ENCODE data around the gene GPBP1L1.

The GPBP1L1 gene

DNA sequence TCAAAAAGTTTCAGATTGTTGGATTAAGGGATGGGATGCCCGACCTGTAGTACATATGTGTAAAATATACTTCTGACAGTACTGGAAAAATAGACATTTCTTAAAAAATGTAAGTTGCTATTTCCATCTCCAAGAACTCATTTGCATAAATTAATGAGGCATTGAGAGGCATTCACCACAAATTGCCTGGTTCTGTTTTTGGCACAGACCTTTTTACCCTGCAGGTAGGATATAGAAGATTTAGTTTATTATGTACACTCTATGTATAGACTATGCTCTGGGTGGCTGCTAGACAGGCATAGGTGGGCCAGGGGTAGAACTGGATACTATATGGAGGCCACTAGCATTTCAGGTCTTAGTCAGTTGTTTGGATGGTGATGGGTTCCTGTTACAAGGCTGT, 70.4 kb downstream of the GPBP1L1 start:
- Histone ChIP-seq H3K9ac (ENCODE audit: low read length) (no peak overlapping the region), H4K91ac (ENCODE audit: low read length) (no peak overlapping the region), H3K4me3 (ENCODE audit: insufficient read depth in 1 of 2, low read depth in 1 of 2, low read length in 2 of 2) (no peak overlapping the region), H3K36me3 (ENCODE audit: control insufficient read depth in 1 of 2, insufficient read depth in 2 of 2, low read depth in 1 of 2, low read length in 2 of 2) (peaks cover 35 to 82% of the 10 kb centered on the region in 2 experiments), H3K27me3 (ENCODE audit: control insufficient read depth in 1 of 2, insufficient read depth in 1 of 2, low read length in 2 of 2) (no peaks in the 10 kb centered on the region), H2BK120ac (ENCODE audit: low read depth, low read length) (no peak overlapping the region), H3K27ac (ENCODE audit: low read length, poor library complexity, severe bottlenecking) (no peak overlapping the region), H3K79me1 (replicated peaks; ENCODE audit: low read length, poor library complexity, severe bottlenecking) (peaks cover 7% of the 10 kb centered on the region), H3K18ac (ENCODE audit: low read depth in 1 of 2, low read length in 2 of 2) (no peak overlapping the region), H4K8ac (ENCODE audit: low read length) (no peak overlapping the region), H2BK12ac (ENCODE audit: low read length in 2 of 2) (no peak overlapping the region), H3K4me2 (ENCODE audit: low read length, poor library complexity, severe bottlenecking) (no peak overlapping the region), H3K23ac (ENCODE audit: low read length in 2 of 2) (no peak overlapping the region), H2AK5ac (ENCODE audit: low read length, severe bottlenecking) (no peak overlapping the region), H2BK15ac (ENCODE audit: low read depth, poor library complexity, severe bottlenecking) (no peak overlapping the region), H2BK5ac (ENCODE audit: low read depth, low read length, poor library complexity, severe bottlenecking) (no peak overlapping the region), H2AFZ (ENCODE audit: low read depth, low read length) (no peak overlapping the region), H3K14ac (ENCODE audit: low read length in 2 of 2) (no peak overlapping the region), H3K4me1 (ENCODE audit: control insufficient read depth, insufficient read depth, low read depth, low read length) (no peaks in the 10 kb centered on the region), H3K9me3 (ENCODE audit: control insufficient read depth, low read length) (no peaks in the 10 kb centered on the region), H3K4ac (ENCODE audit: low read depth in 1 of 2, low read length in 2 of 2) (no peak overlapping the region)
- DNase-seq, result no peak
- no CpG with 5 or more reads among the region's 1 CpG for WGBS

DNA sequence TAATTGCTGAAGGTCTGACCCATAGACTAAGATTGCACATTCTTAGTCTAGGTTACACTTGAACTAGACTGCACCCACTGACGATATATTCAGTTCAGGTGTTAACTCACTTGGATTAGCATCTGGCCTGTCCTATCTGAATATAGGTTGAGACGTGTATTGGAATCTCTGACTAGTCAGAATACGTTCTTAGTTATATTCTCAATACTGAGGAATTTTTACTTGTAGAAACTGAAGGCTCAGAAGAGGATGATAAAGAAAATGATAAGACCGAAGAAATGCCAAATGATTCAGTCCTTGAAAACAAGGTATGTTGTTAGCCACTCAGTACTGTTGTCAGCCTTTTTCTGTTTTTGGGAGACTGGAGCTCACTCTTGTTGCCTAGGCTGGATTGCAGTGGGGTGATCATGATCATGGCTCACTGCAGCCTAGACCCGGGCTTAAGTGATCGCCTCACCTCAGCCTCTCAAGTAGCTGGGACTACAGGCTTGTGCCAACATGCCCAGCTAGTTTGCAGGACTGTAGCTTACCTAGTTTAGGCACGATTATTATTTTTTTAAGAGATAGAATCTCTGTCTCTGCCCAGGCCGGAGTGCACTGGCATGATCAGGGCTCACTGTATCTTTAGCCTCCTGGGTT, 73.3 kb downstream of the GPBP1L1 start:
- no peak overlapping the region for H4K8ac ChIP-seq (ENCODE audit: low read length)
- no peak overlapping the region for H3K9ac ChIP-seq (ENCODE audit: low read length)
- H3K18ac ChIP-seq (ENCODE audit: low read depth in 1 of 2, low read length in 2 of 2), result no peak overlapping the region
- WGBS, result 85% methylated on average over 8 of the region's 8 CpGs
- no peak overlapping the region for H2AFZ ChIP-seq (ENCODE audit: low read depth, low read length)
- no peak overlapping the region for H2BK12ac ChIP-seq (ENCODE audit: low read length in 2 of 2)
- no peak overlapping the region for H4K91ac ChIP-seq (ENCODE audit: low read length)
- H3K14ac ChIP-seq (ENCODE audit: low read length in 2 of 2), result no peak overlapping the region
- H2AK5ac ChIP-seq (ENCODE audit: low read length, severe bottlenecking), result no peak overlapping the region
- no peaks in the 10 kb centered on the region for H3K9me3 ChIP-seq (ENCODE audit: control insufficient read depth, low read length)
- no peak overlapping the region for H3K27ac ChIP-seq (ENCODE audit: low read length, poor library complexity, severe bottlenecking)
- H3K23ac ChIP-seq (ENCODE audit: low read length in 2 of 2), result no peak overlapping the region
- H3K4me2 ChIP-seq (ENCODE audit: low read length, poor library complexity, severe bottlenecking), result no peak overlapping the region
- no peaks in the 10 kb centered on the region for H3K4me1 ChIP-seq (ENCODE audit: control insufficient read depth, insufficient read depth, low read depth, low read length)
- no peak overlapping the region for H2BK5ac ChIP-seq (ENCODE audit: low read depth, low read length, poor library complexity, severe bottlenecking)
- DNase-seq, result no peak
- no peak overlapping the region for H3K4me3 ChIP-seq (ENCODE audit: insufficient read depth in 1 of 2, low read depth in 1 of 2, low read length in 2 of 2)
- peaks cover 5% of the 10 kb centered on the region for H3K79me1 ChIP-seq (replicated peaks; ENCODE audit: low read length, poor library complexity, severe bottlenecking)
- H2BK120ac ChIP-seq (ENCODE audit: low read depth, low read length), result no peak overlapping the region
- H3K36me3 ChIP-seq (ENCODE audit: control insufficient read depth in 1 of 2, insufficient read depth in 2 of 2, low read depth in 1 of 2, low read length in 2 of 2), result peaks cover 26 to 78% of the 10 kb centered on the region in 2 experiments
- H3K4ac ChIP-seq (ENCODE audit: low read depth in 1 of 2, low read length in 2 of 2), result no peak overlapping the region
- H3K27me3 ChIP-seq (ENCODE audit: control insufficient read depth in 1 of 2, insufficient read depth in 1 of 2, low read length in 2 of 2), result no peaks in the 10 kb centered on the region
- no peak overlapping the region for H2BK15ac ChIP-seq (ENCODE audit: low read depth, poor library complexity, severe bottlenecking)

DNA sequence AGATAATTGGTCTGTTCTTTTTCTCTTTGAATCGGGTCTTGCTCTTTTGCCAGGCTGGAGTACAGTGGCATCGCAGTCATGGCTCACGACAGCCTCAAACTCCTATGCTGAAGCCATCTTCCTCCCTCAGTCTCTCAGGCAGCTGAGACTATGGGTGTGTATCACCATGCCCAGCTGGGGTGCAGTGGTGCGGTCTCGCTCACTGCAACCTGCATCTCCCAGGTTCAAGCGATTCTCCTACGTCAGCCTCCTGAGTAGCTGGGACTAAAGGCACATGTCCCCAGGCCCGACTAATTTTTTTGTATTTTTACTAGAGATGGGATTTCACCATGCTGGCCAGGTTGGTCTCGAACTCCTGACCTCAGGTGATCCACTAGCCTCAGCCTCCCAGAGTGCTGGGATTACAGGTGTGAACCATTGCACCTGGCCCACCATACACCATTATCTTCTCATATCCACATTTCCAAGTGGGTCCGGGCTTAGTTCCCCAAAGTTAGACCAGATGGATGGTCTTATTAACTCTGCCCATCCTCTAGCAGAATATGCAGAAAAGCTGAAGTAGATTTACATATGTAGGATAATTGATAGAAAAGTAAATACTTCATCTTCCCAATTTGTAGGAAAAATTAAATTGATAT, 75.6 kb downstream of the GPBP1L1 start:
- Histone ChIP-seq H3K4me3 (ENCODE audit: insufficient read depth in 1 of 2, low read depth in 1 of 2, low read length in 2 of 2) (no peak overlapping the region), H3K27ac (ENCODE audit: low read length, poor library complexity, severe bottlenecking) (no peak overlapping the region), H3K18ac (ENCODE audit: low read depth in 1 of 2, low read length in 2 of 2) (no peak overlapping the region), H3K36me3 (ENCODE audit: control insufficient read depth in 1 of 2, insufficient read depth in 2 of 2, low read depth in 1 of 2, low read length in 2 of 2) (peaks cover 21 to 75% of the 10 kb centered on the region in 2 experiments), H2BK5ac (ENCODE audit: low read depth, low read length, poor library complexity, severe bottlenecking) (no peak overlapping the region), H2BK15ac (ENCODE audit: low read depth, poor library complexity, severe bottlenecking) (no peak overlapping the region), H3K23ac (ENCODE audit: low read length in 2 of 2) (no peak overlapping the region), H3K4me1 (ENCODE audit: control insufficient read depth, insufficient read depth, low read depth, low read length) (no peaks in the 10 kb centered on the region), H2BK120ac (ENCODE audit: low read depth, low read length) (no peak overlapping the region), H3K4ac (ENCODE audit: low read depth in 1 of 2, low read length in 2 of 2) (no peak overlapping the region), H3K4me2 (ENCODE audit: low read length, poor library complexity, severe bottlenecking) (no peak overlapping the region), H2AFZ (ENCODE audit: low read depth, low read length) (no peak overlapping the region), H3K9ac (ENCODE audit: low read length) (no peak overlapping the region), H2BK12ac (ENCODE audit: low read length in 2 of 2) (no peak overlapping the region), H3K79me1 (replicated peaks; ENCODE audit: low read length, poor library complexity, severe bottlenecking) (peaks cover 7% of the 10 kb centered on the region), H3K27me3 (ENCODE audit: control insufficient read depth in 1 of 2, insufficient read depth in 1 of 2, low read length in 2 of 2) (no peaks in the 10 kb centered on the region), H4K91ac (ENCODE audit: low read length) (no peak overlapping the region), H3K14ac (ENCODE audit: low read length in 2 of 2) (no peak overlapping the region), H4K8ac (ENCODE audit: low read length) (no peak overlapping the region), H2AK5ac (ENCODE audit: low read length, severe bottlenecking) (no peak overlapping the region), H3K9me3 (ENCODE audit: control insufficient read depth, low read length) (no peaks in the 10 kb centered on the region)
- WGBS, result over 99% methylated on average over 9 of the region's 10 CpGs
- no peak for DNase-seq

DNA sequence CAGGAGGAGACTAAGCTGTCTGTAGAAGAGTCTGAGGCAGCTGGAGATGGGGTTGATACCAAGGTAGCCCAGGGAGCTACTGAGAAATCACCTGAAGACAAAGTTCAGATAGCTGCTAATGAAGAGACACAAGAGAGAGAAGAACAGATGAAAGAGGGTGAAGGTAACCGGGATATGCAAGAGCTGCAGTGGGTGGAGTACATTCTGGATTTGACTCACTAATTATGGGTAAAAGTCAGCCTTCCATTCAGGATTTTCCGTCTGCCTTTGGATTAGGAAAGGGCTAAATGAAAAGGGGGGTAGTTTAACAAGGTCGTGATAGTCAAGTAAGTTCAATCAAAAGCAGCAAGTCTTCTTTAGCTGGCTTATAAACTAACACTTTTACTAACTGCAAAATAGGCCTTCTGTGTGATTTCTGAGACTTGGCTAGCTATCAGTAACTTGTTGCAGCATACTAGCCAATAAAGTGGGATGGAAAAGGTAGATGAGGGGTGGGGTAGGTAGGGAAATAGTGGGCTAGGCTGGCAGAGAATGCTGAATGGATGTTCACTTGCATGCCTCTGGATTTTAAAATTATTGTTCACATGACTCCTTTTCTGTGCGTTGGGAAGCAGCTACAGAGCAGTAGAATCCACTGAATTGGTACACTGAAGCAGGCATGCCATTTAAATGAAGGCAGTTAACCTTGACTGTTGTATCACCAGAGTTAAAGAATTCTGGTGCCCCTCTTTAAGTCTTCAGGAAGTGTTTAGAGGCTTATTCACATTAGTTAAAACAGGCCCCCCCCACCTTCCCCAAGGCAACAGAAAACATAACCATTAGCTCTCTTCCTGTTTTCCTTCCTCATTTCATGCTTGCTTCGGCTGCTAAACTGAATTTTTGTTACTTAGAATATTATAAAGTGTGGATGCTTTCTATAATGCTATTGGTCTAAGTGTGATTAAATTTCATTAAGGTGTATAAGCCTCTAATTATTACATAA, 77.9 kb downstream of the GPBP1L1 start:
- Histone ChIP-seq H2AFZ (ENCODE audit: low read depth, low read length) (no peak overlapping the region), H3K14ac (ENCODE audit: low read length in 2 of 2) (no peak overlapping the region), H4K91ac (ENCODE audit: low read length) (no peak overlapping the region), H2BK12ac (ENCODE audit: low read length in 2 of 2) (no peak overlapping the region), H2BK15ac (ENCODE audit: low read depth, poor library complexity, severe bottlenecking) (no peak overlapping the region), H3K4me2 (ENCODE audit: low read length, poor library complexity, severe bottlenecking) (no peak overlapping the region), H3K4me1 (ENCODE audit: control insufficient read depth, insufficient read depth, low read depth, low read length) (no peaks in the 10 kb centered on the region), H3K27me3 (ENCODE audit: control insufficient read depth in 1 of 2, insufficient read depth in 1 of 2, low read length in 2 of 2) (no peaks in the 10 kb centered on the region), H3K23ac (ENCODE audit: low read length in 2 of 2) (no peak overlapping the region), H2BK120ac (ENCODE audit: low read depth, low read length) (no peak overlapping the region), H3K27ac (ENCODE audit: low read length, poor library complexity, severe bottlenecking) (no peak overlapping the region), H2AK5ac (ENCODE audit: low read length, severe bottlenecking) (no peak overlapping the region), H3K9ac (ENCODE audit: low read length) (no peak overlapping the region), H3K9me3 (ENCODE audit: control insufficient read depth, low read length) (no peaks in the 10 kb centered on the region), H3K36me3 (ENCODE audit: control insufficient read depth in 1 of 2, insufficient read depth in 2 of 2, low read depth in 1 of 2, low read length in 2 of 2) (peaks cover 21 to 62% of the 10 kb centered on the region in 2 experiments), H3K18ac (ENCODE audit: low read depth in 1 of 2, low read length in 2 of 2) (no peak overlapping the region), H3K4ac (ENCODE audit: low read depth in 1 of 2, low read length in 2 of 2) (no peak overlapping the region), H3K4me3 (ENCODE audit: insufficient read depth in 1 of 2, low read depth in 1 of 2, low read length in 2 of 2) (no peak overlapping the region), H2BK5ac (ENCODE audit: low read depth, low read length, poor library complexity, severe bottlenecking) (no peak overlapping the region), H4K8ac (ENCODE audit: low read length) (peak overlapping the region; percentile 43), H3K79me1 (replicated peaks; ENCODE audit: low read length, poor library complexity, severe bottlenecking) (peaks cover 7% of the 10 kb centered on the region)
- WGBS, result 91% methylated on average over 3 of the region's 5 CpGs
- no peak for DNase-seq

All from mesenchymal stem cell (in vitro differentiated cells and primary cell).